RPMI7951 (cell line): ENCODE measurements around the gene TSPOAP1. TPM values are rescaled to one million over a fixed set of nuclear protein-coding genes. Genes with fewer than 3 reads are reported as not detected.

Source experiments
- DNase-seq: peaks from one replicate; pipeline ENCODE4 v3.0.0-alpha.2; 2012; ENCODE audit warnings: low read depth
- total RNA-seq: library from RNA; depleted of rRNA; stranded (reverse); fragments of >200 nt; shearing (Covaris generic); gene quantifications from 2 replicates; pipeline ENCODE4 v1.2.3, GENCODE V29; 2014; rRNA removed

The TSPOAP1 gene
- total RNA-seq, result 0.68 and 0.84 TPM in 2 replicates

DNA sequence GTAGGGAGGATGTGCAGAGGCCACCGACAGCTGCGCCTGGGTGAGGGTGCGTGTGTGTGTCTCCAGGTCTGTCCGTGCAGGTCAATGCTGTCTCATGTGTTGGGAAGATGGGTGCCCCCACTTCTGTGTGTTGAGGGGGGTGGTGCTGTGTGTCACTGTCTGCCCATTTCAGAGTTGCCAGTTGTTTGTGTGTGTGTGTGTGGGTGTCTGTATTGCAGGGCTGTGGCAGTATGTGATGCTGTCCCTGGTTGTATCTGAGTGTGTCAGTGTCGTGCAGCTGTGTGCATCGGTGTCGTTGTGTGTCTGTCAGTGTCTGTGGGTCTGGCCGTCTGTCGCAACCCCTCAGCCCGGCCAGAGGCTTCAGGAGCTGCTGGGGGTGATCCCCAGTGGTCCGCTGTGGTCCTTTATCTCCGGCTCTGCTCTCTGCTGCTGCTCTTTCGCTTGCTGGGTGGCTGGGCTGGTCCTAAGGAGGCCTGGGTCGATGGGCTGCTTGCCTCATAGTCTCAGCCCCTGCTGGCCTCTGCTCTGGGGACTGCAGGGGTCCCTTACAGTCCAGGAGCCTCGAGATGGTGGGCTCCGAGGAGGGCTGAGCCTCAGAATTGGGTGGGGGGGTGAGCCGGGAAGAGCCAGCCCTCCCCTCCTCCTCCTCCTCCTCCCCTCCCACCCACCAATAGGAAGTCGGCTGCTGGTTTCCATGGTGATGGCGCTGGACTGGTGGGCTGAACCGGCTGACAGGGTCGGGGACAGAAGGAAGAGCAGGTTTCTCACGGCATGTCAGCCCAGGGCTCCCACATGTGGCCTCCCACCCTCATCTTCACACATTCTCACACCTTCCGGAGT lies at the start of gene TSPOAP1:
TSS of gene TSPOAP1 (minus strand) at position 601 of the 840 bp plus-strand sequence. CDS start 875 bp downstream, outside the sequence.
- DNase-seq, result no peak

DNA sequence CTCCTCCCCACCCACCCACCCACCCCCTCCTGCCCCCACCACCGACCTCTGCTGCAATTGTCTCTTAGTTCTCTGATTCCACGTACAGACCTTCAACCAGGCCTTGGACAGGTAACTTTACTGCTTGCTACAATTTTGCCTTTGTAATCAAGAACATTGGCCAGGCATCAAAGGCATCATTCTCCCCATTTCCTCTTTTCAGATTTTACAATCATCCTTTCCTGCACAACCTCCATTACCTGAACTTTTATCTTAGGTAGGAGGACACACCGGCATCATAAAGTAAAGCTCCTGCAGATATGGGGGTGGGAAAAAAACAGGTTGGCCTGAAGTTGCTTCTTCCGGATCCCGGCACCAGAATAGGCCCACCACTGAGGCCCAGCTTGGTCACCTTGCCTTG lies 49.1 kb upstream of the TSPOAP1 start:
- no peak for DNase-seq

DNA sequence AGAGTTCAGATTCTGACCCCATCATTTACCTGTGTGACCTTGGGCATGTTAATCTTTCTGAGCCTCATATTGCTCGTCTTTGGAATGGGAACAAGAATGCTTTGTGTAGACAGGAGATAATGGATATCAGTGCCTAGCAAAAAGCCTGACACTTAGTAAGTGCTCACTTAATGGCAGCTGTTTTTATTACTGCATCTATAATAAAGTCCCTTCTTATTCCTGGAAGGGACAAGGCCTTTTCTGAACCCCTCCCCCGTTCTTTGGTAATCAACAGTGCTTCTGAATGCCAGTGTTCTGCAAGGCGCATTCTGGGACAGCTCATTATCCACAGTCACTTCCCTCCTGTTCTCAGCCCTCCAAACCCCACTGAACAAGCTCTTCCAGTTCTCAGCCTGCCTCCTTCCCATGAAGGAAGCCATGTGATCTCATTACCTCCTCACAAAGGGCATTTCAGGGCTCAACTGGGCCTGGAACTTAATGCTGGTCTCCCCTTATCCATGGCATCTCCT lies 48.6 kb upstream of the TSPOAP1 start:
- no peak for DNase-seq

GRCh38 chr17:58376472-58377000 lies 47.9 kb upstream of the TSPOAP1 start:
- DNase-seq, result no peak

DNA sequence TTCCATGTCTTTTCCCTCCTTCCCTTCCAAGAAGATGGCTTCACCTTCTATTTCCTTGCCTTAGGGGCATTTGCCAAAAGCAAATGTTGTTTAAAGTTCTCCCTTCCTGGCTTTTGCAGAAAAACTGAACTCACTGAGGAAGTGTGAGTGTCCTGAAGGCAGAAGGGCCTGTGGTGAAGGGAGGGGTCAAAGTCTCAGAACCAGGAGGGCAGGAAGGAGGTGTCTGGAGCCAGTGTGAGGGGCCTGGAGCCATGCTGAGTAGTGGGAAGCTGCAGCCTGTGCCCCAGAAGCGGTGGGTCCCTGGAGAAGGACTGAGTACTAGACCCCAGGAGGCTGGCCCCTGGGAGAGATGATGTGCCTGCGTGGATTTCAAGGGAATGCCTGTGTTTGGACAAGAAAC lies 47.2 kb upstream of the TSPOAP1 start:
- no peak for DNase-seq

DNA sequence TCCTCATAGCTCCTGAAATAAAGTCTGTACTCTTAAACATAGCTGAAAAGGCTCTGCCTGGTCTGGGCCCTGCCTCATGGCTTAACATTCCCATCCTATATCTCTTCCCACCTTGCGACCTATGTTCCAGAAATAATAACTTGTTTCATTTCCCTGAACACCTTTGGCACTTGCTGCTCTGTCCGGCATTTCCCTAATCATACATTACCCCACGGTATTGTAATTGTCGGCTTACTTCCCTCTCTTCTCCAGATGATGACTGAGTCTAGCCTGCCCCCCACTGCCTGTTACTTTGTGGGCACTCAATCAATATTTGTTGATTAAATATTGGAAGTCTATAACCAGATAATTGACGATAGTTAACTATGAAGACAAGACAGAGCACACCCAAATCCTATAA lies 46.7 kb upstream of the TSPOAP1 start:
- no peak for DNase-seq

- DNase-seq, result no peak
Observed at GRCh38 chr17:58373923-58374322, 45.3 kb upstream of the TSPOAP1 start.

- no peak for DNase-seq
Observed at GRCh38 chr17:58373003-58373402, 44.4 kb upstream of the TSPOAP1 start.

DNA sequence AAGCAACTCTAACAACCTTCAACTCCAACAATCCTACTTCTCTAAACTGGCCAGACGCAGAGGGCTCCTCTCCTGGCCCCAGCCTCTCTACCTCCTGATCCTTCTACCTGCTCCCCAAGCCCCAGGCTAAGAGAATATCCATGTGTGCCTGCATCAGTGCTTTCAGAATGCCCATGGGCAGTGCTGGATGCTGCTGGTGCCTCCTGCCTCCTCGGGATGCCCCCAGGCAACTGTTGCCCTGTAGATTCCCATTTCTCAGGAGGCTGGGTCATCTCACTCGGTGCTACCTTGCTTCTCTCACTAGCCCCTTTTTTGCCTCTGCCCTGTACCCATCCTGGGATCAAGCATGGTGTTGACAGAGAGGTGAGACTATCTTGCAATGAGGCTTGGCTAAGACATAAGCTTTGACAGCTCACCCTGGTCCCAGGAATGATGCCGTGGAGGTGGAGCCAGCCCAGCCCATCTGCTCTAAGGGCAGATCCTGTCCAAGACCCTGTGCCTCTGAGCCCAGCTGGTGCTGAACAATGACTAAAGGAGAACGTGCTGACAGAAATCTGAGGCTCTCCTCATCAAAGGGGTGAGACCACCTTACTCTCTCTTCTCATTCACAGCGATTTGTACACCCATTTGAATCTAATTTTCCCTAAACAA lies 42.8 kb upstream of the TSPOAP1 start:
- no peak for DNase-seq

GRCh38 chr17:58370716-58371115 lies 42.1 kb upstream of the TSPOAP1 start:
- DNase-seq, result no peak

DNA sequence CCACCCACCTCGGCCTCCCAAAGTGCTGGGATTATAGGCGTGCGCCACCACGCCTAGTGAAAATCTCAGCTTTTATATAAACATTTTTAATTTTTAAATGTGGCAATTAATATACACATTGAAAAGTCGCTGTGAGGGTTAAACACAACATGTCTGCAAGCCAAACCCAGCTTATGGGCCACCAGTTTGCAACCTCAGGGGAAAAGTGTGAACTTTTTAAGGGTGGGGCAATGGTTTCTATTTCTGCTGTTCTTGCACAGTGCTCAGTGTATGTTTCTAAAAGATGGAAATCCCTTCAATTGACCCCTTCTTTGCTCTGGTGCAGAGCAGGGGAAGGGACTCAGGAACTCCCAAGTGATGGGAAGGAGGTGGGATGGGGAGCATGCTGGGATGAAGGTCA lies 41.7 kb upstream of the TSPOAP1 start:
- DNase-seq, result no peak

- DNase-seq, result no peak
Observed at GRCh38 chr17:58369214-58370031, 40.8 kb upstream of the TSPOAP1 start.

DNA sequence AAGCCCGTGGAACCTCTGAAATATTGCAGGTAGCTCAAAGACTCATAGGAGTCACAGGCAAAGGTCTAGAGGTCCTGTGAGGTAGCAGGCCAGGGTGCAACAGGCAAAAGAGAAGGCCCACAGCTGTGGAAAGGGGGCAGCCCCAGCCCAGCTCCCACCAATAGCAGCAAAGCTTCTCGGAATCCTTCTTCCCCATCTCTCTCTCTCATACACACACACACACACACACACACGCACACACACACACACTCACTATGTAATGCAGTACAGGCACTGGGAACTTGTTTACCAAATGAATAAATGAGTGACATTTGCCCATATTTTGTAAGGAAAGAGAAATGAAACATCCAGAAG lies 40.2 kb upstream of the TSPOAP1 start:
- no peak for DNase-seq

- DNase-seq, result no peak
Observed at GRCh38 chr17:58367461-58367860, 38.9 kb upstream of the TSPOAP1 start.

DNA sequence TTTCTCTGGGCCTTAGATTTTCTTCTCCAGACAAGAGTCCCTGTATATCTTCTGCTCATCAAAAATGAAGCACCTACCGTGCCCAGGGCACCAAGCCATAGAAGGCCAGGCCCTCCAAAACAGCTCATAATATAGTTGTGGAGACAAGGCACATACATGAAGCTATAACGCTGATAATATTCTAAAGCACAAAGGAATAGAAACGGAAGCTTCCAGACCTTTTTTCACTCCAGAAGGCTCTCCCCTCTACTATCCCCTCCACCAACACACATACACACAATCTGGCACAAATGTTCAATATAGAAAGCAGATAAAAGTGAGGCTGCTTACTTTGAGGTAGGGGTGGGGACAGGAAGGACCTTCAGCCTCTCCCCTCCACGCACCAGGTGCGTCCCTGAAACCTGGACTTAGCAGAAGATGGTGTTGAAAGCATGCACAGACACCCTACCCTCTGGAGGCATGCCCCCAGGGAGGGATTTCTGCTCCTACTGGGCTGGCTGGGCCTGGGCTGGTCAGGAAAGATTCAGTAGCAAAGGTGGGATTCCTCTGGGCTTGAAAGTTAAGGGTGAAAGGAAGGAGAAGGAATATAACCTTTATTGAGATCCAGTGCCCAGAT lies 37.5 kb upstream of the TSPOAP1 start:
- DNase-seq, result no peak

DNA sequence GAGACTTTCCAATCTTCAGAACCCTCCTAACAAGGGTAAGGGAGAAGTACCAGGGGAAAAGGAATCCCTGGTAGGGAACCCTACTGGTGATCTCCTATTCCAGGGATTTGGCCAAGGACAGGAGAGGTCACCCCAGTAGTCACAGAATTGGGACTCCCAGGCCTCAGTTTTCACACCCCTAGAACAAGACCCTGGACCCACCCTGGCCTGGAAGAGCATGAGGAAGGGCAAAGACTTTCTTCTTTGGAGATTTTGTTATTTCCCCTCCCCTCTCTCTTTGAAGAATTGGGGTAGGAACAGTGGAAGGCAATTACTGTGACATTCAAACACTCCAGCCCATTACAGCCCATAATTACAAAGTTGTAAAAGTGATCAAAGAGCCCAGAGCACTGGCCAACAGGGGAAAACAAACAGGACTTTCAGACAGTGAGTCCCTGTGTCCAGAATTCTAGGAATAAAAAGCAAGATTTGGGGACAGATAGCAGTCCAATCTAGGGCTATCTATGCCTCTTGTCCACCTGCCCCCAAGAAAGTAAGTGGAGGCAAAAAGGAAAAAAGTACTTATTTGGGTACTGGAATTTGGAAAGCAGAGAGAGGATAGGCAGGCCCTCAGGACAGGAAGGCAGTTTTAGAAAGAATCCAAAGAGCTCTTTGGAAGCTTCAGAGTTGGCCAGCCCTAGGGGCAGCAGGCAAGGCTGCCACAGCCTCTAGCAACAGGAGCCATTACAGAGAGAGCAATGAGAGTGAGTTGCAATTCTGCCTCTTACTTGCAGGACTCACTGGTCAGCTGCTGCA lies 36.8 kb upstream of the TSPOAP1 start:
- no peak for DNase-seq

DNA sequence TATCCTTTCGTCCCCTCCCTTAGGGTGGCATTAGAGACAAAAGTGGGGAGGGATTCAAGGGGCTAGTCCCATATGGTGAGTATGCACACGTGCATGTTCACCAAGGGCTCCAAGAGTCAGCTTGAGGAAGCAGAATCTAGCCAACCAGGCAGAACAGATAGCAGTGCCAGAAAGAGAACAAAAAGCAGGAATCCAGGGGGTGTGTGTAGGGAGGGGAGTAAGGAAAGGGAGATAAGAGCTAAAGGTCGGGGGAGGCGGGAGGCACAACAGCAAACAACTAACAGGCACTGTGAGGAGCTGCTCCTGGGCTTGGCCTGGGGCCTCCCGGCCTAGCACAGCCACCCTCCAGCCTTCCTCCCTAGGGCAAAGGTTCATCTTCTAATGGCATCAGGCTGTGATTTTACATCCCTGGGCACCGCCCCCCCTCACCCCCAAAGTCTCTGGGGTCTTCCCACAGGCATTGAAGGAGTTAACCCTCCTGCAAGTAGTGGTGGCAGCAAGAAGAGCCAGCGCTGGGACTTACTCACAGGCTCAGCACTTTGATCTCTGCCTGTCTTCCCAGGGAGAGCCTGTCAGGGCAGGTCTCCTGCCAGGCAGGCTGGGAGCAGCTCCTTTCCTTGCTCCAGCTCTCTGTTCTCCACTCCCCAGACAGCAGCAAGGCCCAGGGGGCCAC lies 35.8 kb upstream of the TSPOAP1 start:
- DNase-seq, result no peak

- DNase-seq, result no peak
Observed at GRCh38 chr17:58363457-58364185, 35.0 kb upstream of the TSPOAP1 start.

DNA sequence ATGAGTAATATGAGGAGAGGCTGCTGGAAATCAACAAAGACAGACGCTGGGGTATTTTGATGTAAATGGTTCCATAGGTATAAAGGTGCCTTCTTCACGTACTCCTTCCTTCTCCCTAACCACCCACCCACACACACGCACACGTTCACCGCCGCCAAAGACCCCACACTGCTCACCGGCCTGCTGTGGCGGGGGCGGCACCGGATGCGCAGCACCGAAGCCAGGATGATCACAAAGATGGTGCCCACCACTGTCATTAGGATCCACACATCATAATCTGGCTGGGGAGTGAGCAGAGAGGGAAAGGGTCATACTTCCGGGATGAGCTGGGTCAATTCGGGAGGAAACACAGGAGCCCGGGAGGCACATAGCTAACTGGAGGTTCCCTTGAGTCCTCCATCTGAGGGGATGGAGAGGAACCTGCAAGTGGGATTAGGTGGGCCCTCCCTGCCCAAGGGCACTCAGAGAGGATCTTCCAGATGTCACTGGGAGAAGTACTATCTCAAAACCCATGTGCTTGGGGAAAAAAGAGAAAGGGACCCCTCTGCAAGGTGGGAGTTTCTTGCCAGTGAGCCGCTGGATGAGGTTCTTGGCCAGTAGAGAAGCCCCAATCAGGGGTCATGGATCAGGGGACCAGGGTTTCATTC lies 33.9 kb upstream of the TSPOAP1 start:
- DNase-seq, result no peak
